ENCODE measurements around the gene TPST2.

TPST2 gene

GRCh38 chr22:26481694-26482093 lies 108.2 kb downstream of the TPST2 start:
- TF ChIP-seq CTCF (conservative IDR thresholded peaks at IDR 0.05) (no peak), ZFX (IDR thresholded peaks at IDR 0.05) (no peak)
- no peak overlapping the region for H3K27ac ChIP-seq

GRCh38 chr22:26481112-26481693 lies 108.7 kb downstream of the TPST2 start:
- H3K27ac ChIP-seq = no peak overlapping the region

GRCh38 chr22:26480611-26480932 lies 109.4 kb downstream of the TPST2 start:
- no peak overlapping the region for H3K27ac ChIP-seq
- no peak for TF ChIP-seq CTCF (conservative IDR thresholded peaks at IDR 0.05)

More at GRCh38 chr22:26481112-26481693, 108.7 kb downstream of the TPST2 start:
- TF ChIP-seq ZFX (IDR thresholded peaks at IDR 0.05) (no peak), CTCF (conservative IDR thresholded peaks at IDR 0.05) (no peak)

GRCh38 chr22:26479792-26480610 lies 109.9 kb downstream of the TPST2 start:
- H3K27ac ChIP-seq = no peak overlapping the region
- no peak for TF ChIP-seq ZFX (IDR thresholded peaks at IDR 0.05)
- no peak for TF ChIP-seq CTCF (conservative IDR thresholded peaks at IDR 0.05)

GRCh38 chr22:26479043-26479791 lies 110.7 kb downstream of the TPST2 start:
- no peak overlapping the region for H3K27ac ChIP-seq
- no peak for TF ChIP-seq ZFX (IDR thresholded peaks at IDR 0.05)
- no peak for TF ChIP-seq CTCF (conservative IDR thresholded peaks at IDR 0.05)

GRCh38 chr22:26477341-26477731 lies 112.6 kb downstream of the TPST2 start:
- no peak for TF ChIP-seq CTCF (conservative IDR thresholded peaks at IDR 0.05)
- no peak for TF ChIP-seq ZFX (IDR thresholded peaks at IDR 0.05)
- no peak overlapping the region for H3K27ac ChIP-seq

All from C4-2B (cell line).